HepG2 (cell line): Measurements from ENCODE around the gene NPAS2. TPM values are rescaled to one million over a fixed set of nuclear protein-coding genes. Genes with fewer than 3 reads are reported as not detected.
A peak's percentile ranks its signal among the peaks of the same experiment; 100 is the strongest.

Experiments used
- ATAC-seq: fragments of 200-7000 bp; cut with Tn5 transposase; 3 replicates; pipeline ENCODE4 v1.9.1; 2020; ENCODE audit warnings: mild to moderate bottlenecking, moderate library complexity
- BruUV-seq: library from RNA; stranded (reverse); fragments of 400-500 nt; replicated peaks from 2 replicates; lab custom pipeline; 2021; lab: Mats Ljungman, UMichigan
- CTCF ChIA-PET: fragments of 300-600 bp; formaldehyde crosslinking; extraction: SDS; loops from one replicate; lab custom pipeline; 2021; ENCODE audit warnings: low total read pairs, inconsistent platforms, low intra/inter-chr PET ratio; lab: Yijun Ruan, JAX
- POLR2A ChIA-PET: fragments of 350-600 bp; sonication (Branson Sonifier 250); formaldehyde crosslinking; loops from one replicate; lab custom pipeline; 2020; ENCODE audit warnings: antibody characterized with exemption, inconsistent platforms; lab: Yijun Ruan, JAX
- DNase-seq: peaks from one replicate; pipeline ENCODE4 v3.0.0-alpha.2; 2015; ENCODE audit warnings: low spot score
- FAIRE-seq: peaks from 3 replicates; lab custom pipeline; 2011; peaks lifted over from hg19 to GRCh38; lab: Jason Lieb, UNC
- H2AFZ ChIP-seq: one replicate; pipeline ENCODE4 v1.6.1; 2011; ENCODE audit warnings: low read length, inconsistent platforms
- H3K27ac ChIP-seq: fragments of 300-600 bp; 3 replicates; pipeline ENCODE4 v1.8.0; 2011; ENCODE audit warnings: mixed run types, mild to moderate bottlenecking, mixed read lengths, low read length, inconsistent platforms; ENCODE audit not compliant: insufficient read depth; ENCODE audit errors: extremely low read length
- H3K27me3 ChIP-seq, 2 experiments: fragments of 200-600 bp in 1 of 2; 2 replicates in 1 of 2; 3 replicates in 1 of 2; pipeline versions ENCODE4 v1.6.0 to v1.8.0; 2011; ENCODE audit warnings: low read length in 2 of 2, mild to moderate bottlenecking in 2 of 2, moderate library complexity in 2 of 2, inconsistent platforms in 1 of 2; ENCODE audit not compliant: insufficient read depth in 2 of 2, control insufficient read depth in 1 of 2
- H3K36me3 ChIP-seq, 2 experiments: fragments of 200-600 bp in 1 of 2; replicated peaks in 1 of 2; 2 replicates in 1 of 2; 3 replicates in 1 of 2; pipeline versions ENCODE4 v1.5.1 to v1.8.0; 2011; ENCODE audit warnings: low read length in 2 of 2, inconsistent platforms in 1 of 2; ENCODE audit not compliant: insufficient read depth in 2 of 2, control insufficient read depth in 1 of 2
- H3K4me1 ChIP-seq: 2 replicates; pipeline ENCODE4 v1.5.1; 2012; ENCODE audit warnings: low read length, inconsistent platforms; ENCODE audit not compliant: insufficient read depth
- H3K4me2 ChIP-seq: 2 replicates; pipeline ENCODE4 v1.6.0; 2011; ENCODE audit warnings: low read depth, low read length, inconsistent platforms
- H3K4me3 ChIP-seq, 3 experiments: fragments of 200-600 bp in 1 of 3; sonication (generic), shearing (Covaris generic) in 1 of 3; replicated peaks in 1 of 3; 2 replicates each; pipeline ENCODE4 v1.5.1; 2011 to 2016; ENCODE audit warnings: low read length in 3 of 3, inconsistent platforms in 2 of 3, low read depth in 2 of 3, mild to moderate bottlenecking in 2 of 3, control low read depth in 1 of 3, mixed read lengths in 1 of 3; ENCODE audit not compliant: insufficient read depth in 1 of 3
- H3K79me2 ChIP-seq: one replicate; pipeline ENCODE4 v1.6.1; 2011; ENCODE audit warnings: low read length, inconsistent platforms; ENCODE audit not compliant: insufficient read depth
- H3K9ac ChIP-seq: 2 replicates; pipeline ENCODE4 v1.6.0; 2011; ENCODE audit warnings: mild to moderate bottlenecking, low read depth, low read length, inconsistent platforms; ENCODE audit not compliant: insufficient read depth
- H3K9me3 ChIP-seq: 2 replicates; pipeline ENCODE4 v1.5.1; 2012; ENCODE audit warnings: mild to moderate bottlenecking, low read length
- H4K20me1 ChIP-seq: 2 replicates; pipeline ENCODE4 v1.6.0; 2011; ENCODE audit warnings: inconsistent platforms, mild to moderate bottlenecking, low read length, moderate library complexity; ENCODE audit not compliant: insufficient read depth
- MEF2D ChIP-seq: sonication (generic); formaldehyde crosslinking; IDR thresholded peaks from 2 replicates; pipeline ENCODE4 v1.5.1; 2020; ENCODE audit warnings: mild to moderate bottlenecking, missing genetic modification reagents
- NR2F1 ChIP-seq, 2 experiments: fragments of 450-650 bp in 1 of 2; formaldehyde crosslinking in 1 of 2; IDR thresholded peaks; 2 replicates each; pipeline versions ENCODE4 v1.5.0 to v1.6.1; 2016 to 2020; ENCODE audit warnings: mild to moderate bottlenecking in 1 of 2, missing compliant biosample characterization in 1 of 2, missing genetic modification reagents in 1 of 2, moderate library complexity in 1 of 2
- SNAPC4 ChIP-seq: sonication (generic); formaldehyde crosslinking; IDR thresholded peaks from 2 replicates; pipeline ENCODE4 v1.4.0; 2020; ENCODE audit warnings: mild to moderate bottlenecking, missing genetic modification reagents
- ZNF292 ChIP-seq: sonication (generic); formaldehyde crosslinking; IDR thresholded peaks from 2 replicates; pipeline ENCODE4 v1.8.1; 2022; ENCODE audit warnings: mild to moderate bottlenecking, low read depth, missing genetic modification reagents, borderline replicate concordance
- ZNF34 ChIP-seq: sonication (generic); formaldehyde crosslinking; IDR thresholded peaks from 2 replicates; pipeline ENCODE4 v1.4.0; 2020; ENCODE audit warnings: mild to moderate bottlenecking, missing genetic modification reagents, borderline replicate concordance
- ZNF350 ChIP-seq: sonication (generic); formaldehyde crosslinking; IDR thresholded peaks from 2 replicates; pipeline ENCODE4 v1.4.0; 2020; ENCODE audit warnings: mild to moderate bottlenecking, low read depth, missing genetic modification reagents, borderline replicate concordance
- ZNF678 ChIP-seq: sonication (generic); formaldehyde crosslinking; IDR thresholded peaks from 2 replicates; pipeline ENCODE4 v1.4.0; 2020; ENCODE audit warnings: mild to moderate bottlenecking, missing genetic modification reagents
- WGBS: methylation state at CpG from one replicate; pipeline ENCODE4 v1.1.6; 2017; ENCODE audit warnings: low lambda C conversion rate; 5-methylcytosine and 5-hydroxymethylcytosine counted together
- in situ Hi-C: cut with HindIII; loops from 2 replicates; pipeline ENCODE4 v1.10.0; 2017; ENCODE audit warnings: low pct_unique_long_range_greater_than_20kb; ENCODE audit not compliant: extremely low pct_ligation_motif_present
- intact Hi-C: fragments of 100-400 bp; cut with micrococcal nuclease; formaldehyde crosslinking; loops from one replicate; pipeline ENCODE4 v1.10.0; 2022; ENCODE audit not compliant: unreplicated experiment
- polyA plus RNA-seq, 8 experiments: library from polyadenylated mRNA; depleted of rRNA in 3 of 8; stranded (reverse) in 7 of 8; unstranded in 1 of 8; fragments of >200 nt; fragmentation: Illumina TruSeq in 4 of 8; extraction: Trizol in 4 of 8; gene quantifications; 2 replicates each; pipeline versions ENCODE4 v1.2.1 to v1.2.3, GENCODE V29; 2011 to 2016; ENCODE audit warnings: low read depth in 4 of 8, missing spikeins in 1 of 8, mixed read lengths in 1 of 8; ENCODE audit not compliant: insufficient read depth in 1 of 8
- total RNA-seq, 5 experiments: library from RNA; depleted of rRNA; stranded (reverse); fragments of >200 nt; fragmentation: Illumina TruSeq; extraction: Trizol; gene quantifications; 2 replicates each; pipeline ENCODE4 v1.2.3, GENCODE V29; 2016; ENCODE audit warnings: low read depth in 1 of 5
- TF ChIP-seq, protein P1 (sequence below): sonication (generic); formaldehyde crosslinking; IDR thresholded peaks from 2 replicates; pipeline ENCODE4 v1.4.0; 2020; ENCODE audit warnings: mild to moderate bottlenecking, missing genetic modification reagents, borderline replicate concordance

The NPAS2 gene
- total and polyA plus RNA-seq, 2 of the 13 experiments (the other 11 are each of a cell fraction or from before 2014, with no cell fraction given): 14.8 to 37.5 TPM

DNA sequence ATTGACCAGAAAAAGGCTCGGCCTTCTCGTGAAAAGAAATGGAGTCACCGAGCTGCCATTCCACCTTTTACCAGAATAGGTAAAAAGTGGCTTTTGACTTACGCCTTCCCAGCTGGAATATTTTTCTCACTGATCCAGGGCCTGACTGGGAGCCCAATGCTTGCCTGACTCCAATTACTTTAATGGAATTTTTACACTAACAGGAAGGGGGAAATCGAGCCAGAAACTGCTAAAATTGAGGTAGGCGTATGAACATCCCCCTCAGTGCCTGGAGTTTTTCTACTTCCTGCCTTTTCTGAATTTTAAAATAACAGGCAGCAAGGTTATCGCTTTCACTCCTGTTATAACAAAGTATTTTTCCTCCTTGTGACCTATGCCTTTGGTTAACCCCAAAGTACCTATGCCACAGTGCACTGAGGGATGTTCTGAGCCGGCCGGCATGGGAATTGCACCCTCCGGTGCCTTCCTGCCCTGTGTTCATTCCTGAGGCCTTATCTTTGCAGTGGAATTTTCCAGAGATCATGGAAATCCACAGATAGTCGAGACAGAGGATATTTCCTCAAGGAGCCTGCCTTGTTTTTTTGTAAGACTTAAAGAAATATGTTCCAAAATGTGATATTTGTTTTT is 163.9 kb downstream of the NPAS2 start:
- Histone ChIP-seq H3K27me3 (no peaks in the 10 kb centered on the region), H3K79me2 (no peaks in the 10 kb centered on the region), H4K20me1 (no peaks in the 10 kb centered on the region), H2AFZ (no peak overlapping the region), H3K4me1 (peaks cover 10% of the 10 kb centered on the region), H3K27ac (no peak overlapping the region), H3K36me3 (peaks cover 30 to 71% of the 10 kb centered on the region in 2 experiments), H3K9me3 (no peaks in the 10 kb centered on the region), H3K9ac (no peak overlapping the region), H3K4me3 (no peak overlapping the region), H3K4me2 (no peak overlapping the region)
- WGBS: 90% methylated on average over 11 of the region's 11 CpGs
- FAIRE-seq (no peak), DNase-seq (no peak), ATAC-seq (0 out of 3 replicates have a peak, but pooled peaks have one; percentile 14)
- in situ Hi-C loops (loop anchor here (5.0 kb wide), 1 partner anchor 251 kb away; no protein-coding TSS in a partner anchor), intact Hi-C loops (loop anchor here (1.0 to 10.0 kb wide), 6 partner anchors 89 to 388 kb away; no protein-coding TSS in a partner anchor)
- TF ChIP-seq NR2F1 (CRISPR knock-in tag; IDR thresholded peaks at IDR 0.05) (no peak), ZNF292 (no peak), ZNF350 (CRISPR knock-in tag) (no peak), ZNF34 (no peak), MEF2D (no peak), SNAPC4 (no peak), ZNF678 (no peak)
- TF ChIP-seq, protein P1, sequence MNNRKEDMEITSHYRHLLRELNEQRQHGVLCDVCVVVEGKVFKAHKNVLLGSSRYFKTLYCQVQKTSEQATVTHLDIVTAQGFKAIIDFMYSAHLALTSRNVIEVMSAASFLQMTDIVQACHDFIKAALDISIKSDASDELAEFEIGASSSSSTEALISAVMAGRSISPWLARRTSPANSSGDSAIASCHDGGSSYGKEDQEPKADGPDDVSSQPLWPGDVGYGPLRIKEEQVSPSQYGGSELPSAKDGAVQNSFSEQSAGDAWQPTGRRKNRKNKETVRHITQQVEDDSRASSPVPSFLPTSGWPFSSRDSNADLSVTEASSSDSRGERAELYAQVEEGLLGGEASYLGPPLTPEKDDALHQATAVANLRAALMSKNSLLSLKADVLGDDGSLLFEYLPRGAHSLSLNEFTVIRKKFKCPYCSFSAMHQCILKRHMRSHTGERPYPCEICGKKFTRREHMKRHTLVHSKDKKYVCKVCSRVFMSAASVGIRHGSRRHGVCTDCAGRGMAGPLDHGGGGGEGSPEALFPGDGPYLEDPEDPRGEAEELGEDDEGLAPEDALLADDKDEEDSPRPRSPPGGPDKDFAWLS (CRISPR knock-in tag): no peak
- BruUV-seq: no TSS peak
- CTCF ChIA-PET: interaction anchor here (1.8 to 5.2 kb wide), 6 partner anchors 165 to 377 kb away, joined by 4 to 41 read pairs (median 8); no protein-coding TSS in a partner anchor
- POLR2A ChIA-PET: no interaction called here
